ENCODE data around the gene HMGXB3.

The HMGXB3 gene

GRCh38 chr5:150068472-150068871, 67.9 kb downstream of the HMGXB3 start:
- H3K4me3 ChIP-seq (ENCODE audit: low read length) = no peak overlapping the region
- DNase-seq (ENCODE audit: low read depth) = no peak
- TF ChIP-seq CTCF (conservative IDR thresholded peaks at IDR 0.05; ENCODE audit: low read depth, low read length) = no peak

GRCh38 chr5:150068961-150069645, 68.6 kb downstream of the HMGXB3 start:
- no peak overlapping the region for H3K4me3 ChIP-seq (ENCODE audit: low read length)
- no peak for DNase-seq (ENCODE audit: low read depth)

GRCh38 chr5:150069672-150070627, 69.4 kb downstream of the HMGXB3 start:
- DNase-seq (ENCODE audit: low read depth) = no peak
- no peak for TF ChIP-seq CTCF (conservative IDR thresholded peaks at IDR 0.05; ENCODE audit: low read depth, low read length)
- no peak overlapping the region for H3K4me3 ChIP-seq (ENCODE audit: low read length)

More at GRCh38 chr5:150068961-150069645, 68.6 kb downstream of the HMGXB3 start:
- TF ChIP-seq CTCF (conservative IDR thresholded peaks at IDR 0.05; ENCODE audit: low read depth, low read length) = no peak

- no peak for DNase-seq (ENCODE audit: low read depth)
- no peak for TF ChIP-seq CTCF (conservative IDR thresholded peaks at IDR 0.05; ENCODE audit: low read depth, low read length)
- H3K4me3 ChIP-seq (ENCODE audit: low read length) = no peak overlapping the region
These were observed 70.3 kb downstream of the HMGXB3 start for GRCh38 chr5:150070821-150071220.

- TF ChIP-seq CTCF (conservative IDR thresholded peaks at IDR 0.05; ENCODE audit: low read depth, low read length) = no peak
- no peak overlapping the region for H3K4me3 ChIP-seq (ENCODE audit: low read length)
- DNase-seq (ENCODE audit: low read depth) = no peak
These were observed 72.6 kb downstream of the HMGXB3 start for GRCh38 chr5:150073086-150073625.

GRCh38 chr5:150073677-150074076, 73.1 kb downstream of the HMGXB3 start:
- no peak for TF ChIP-seq CTCF (conservative IDR thresholded peaks at IDR 0.05; ENCODE audit: low read depth, low read length)
- no peak for DNase-seq (ENCODE audit: low read depth)
- no peak overlapping the region for H3K4me3 ChIP-seq (ENCODE audit: low read length)
